Mucosa of stomach (tissue), 1 donor: Measurements from ENCODE around the gene KBTBD13.
"Not testable (repeated sequence)": the region's sequence is repeated elsewhere in the genome, so short reads cannot be mapped to it uniquely, and the experiment has no call there.

Experiments
- H3K27me3 ChIP-seq: one replicate; pipeline ENCODE4 v1.7.0; 2013; ENCODE audit warnings: mild to moderate bottlenecking, low read length; ENCODE audit not compliant: control insufficient read depth, insufficient read depth
- H3K36me3 ChIP-seq: one replicate; pipeline ENCODE4 v1.7.0; 2013; ENCODE audit warnings: low read length; ENCODE audit not compliant: control insufficient read depth, insufficient read depth
- H3K4me1 ChIP-seq: one replicate; pipeline ENCODE4 v1.7.0; 2013; ENCODE audit warnings: mild to moderate bottlenecking, low read length; ENCODE audit not compliant: control insufficient read depth, insufficient read depth
- H3K4me3 ChIP-seq: one replicate; pipeline ENCODE4 v1.7.0; 2013; ENCODE audit warnings: low read length
- H3K9ac ChIP-seq: one replicate; pipeline ENCODE4 v1.7.0; 2013; ENCODE audit warnings: mild to moderate bottlenecking, low read length, moderate library complexity
- H3K9me3 ChIP-seq: one replicate; pipeline ENCODE4 v1.7.0; 2013; ENCODE audit warnings: mild to moderate bottlenecking, low read length, moderate library complexity; ENCODE audit not compliant: control insufficient read depth
- donor health status: Pancreatic carcinoma.

Gene KBTBD13

GRCh38 chr15:65066635-65067316, 9.8 kb upstream of the KBTBD13 start:
- H3K36me3 ChIP-seq = no peaks in the 10 kb centered on the region
- H3K4me1 ChIP-seq = peaks cover 13% of the 10 kb centered on the region

GRCh38 chr15:65067317-65067644, 9.3 kb upstream of the KBTBD13 start:
- no peak overlapping the region for H3K4me3 ChIP-seq
- H3K4me1 ChIP-seq = peaks cover 13% of the 10 kb centered on the region
- peak overlapping the region; percentile 49 for H3K9ac ChIP-seq
- no peaks in the 10 kb centered on the region for H3K9me3 ChIP-seq
- H3K36me3 ChIP-seq = no peaks in the 10 kb centered on the region
- H3K27me3 ChIP-seq = peaks cover 24% of the 10 kb centered on the region

More at GRCh38 chr15:65066635-65067316, 9.8 kb upstream of the KBTBD13 start:
- Histone ChIP-seq H3K4me3 (no peak overlapping the region), H3K9me3 (no peaks in the 10 kb centered on the region), H3K9ac (peak overlapping the region; percentile 49), H3K27me3 (peaks cover 24% of the 10 kb centered on the region)

GRCh38 chr15:65067645-65068402, 8.7 kb upstream of the KBTBD13 start, which contains the start of gene RASL12:
Gene RASL12 (minus strand): TSS chr15:65067991. CDS start chr15:65067835, 156 bp downstream.
- Histone ChIP-seq H3K27me3 (peaks cover 24% of the 10 kb centered on the region), H3K4me3 (no peak within 1 kb of the TSS), H3K9me3 (no peaks in the 10 kb centered on the region), H3K36me3 (no peaks in the 10 kb centered on the region), H3K9ac (peak within 1 kb of the TSS; percentile 49), H3K4me1 (peaks cover 13% of the 10 kb centered on the region)

GRCh38 chr15:65068403-65068788, 8.2 kb upstream of the KBTBD13 start:
- no peak overlapping the region for H3K4me3 ChIP-seq
- no peak overlapping the region for H3K9ac ChIP-seq
- peaks cover 24% of the 10 kb centered on the region for H3K27me3 ChIP-seq
- H3K4me1 ChIP-seq = peaks cover 13% of the 10 kb centered on the region
- no peaks in the 10 kb centered on the region for H3K9me3 ChIP-seq
- H3K36me3 ChIP-seq = no peaks in the 10 kb centered on the region

GRCh38 chr15:65069179-65069578, 7.4 kb upstream of the KBTBD13 start:
- Histone ChIP-seq H3K4me3 (no peak overlapping the region), H3K36me3 (no peaks in the 10 kb centered on the region), H3K4me1 (peaks cover 13% of the 10 kb centered on the region), H3K27me3 (peaks cover 24% of the 10 kb centered on the region), H3K9ac (no peak overlapping the region), H3K9me3 (no peaks in the 10 kb centered on the region)

DNA sequence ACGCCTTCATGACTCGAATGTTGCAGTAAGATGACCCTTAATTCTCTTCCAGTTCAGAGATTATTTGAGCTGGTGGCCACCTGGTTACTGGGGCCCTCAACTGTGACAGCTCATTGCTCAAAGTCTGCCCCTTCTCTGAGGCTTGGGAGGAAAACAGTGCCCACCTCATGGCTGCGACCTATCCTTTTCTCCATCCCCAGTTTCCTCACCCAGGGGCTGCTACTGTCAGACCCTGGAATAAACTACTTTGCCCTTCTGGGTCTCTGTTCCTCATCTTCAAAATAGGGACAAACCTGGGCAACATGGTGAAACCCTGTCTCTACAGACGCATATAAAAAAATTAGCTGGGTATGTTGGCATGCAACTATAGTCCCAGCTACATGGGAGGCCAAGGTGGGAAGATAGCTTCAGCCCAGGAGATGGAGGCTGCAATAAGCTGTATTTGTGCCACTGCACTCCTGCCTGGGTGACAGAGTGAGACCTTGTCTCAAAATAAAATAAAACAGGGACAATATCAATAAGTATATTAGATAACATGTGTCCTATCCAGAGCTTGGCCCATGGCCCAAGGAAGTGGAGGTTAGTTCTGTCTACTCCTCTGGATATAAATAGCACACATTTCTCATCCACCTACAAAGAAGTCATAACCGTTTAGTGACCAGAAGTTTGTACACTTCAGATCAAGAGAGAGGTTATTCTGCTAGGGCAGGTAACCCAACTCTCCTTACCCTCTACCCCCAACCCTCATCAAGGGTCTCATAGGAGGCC, 6.6 kb upstream of the KBTBD13 start:
- peaks cover 13% of the 10 kb centered on the region for H3K4me1 ChIP-seq
- H3K9ac ChIP-seq = no peak overlapping the region
- H3K9me3 ChIP-seq = no peaks in the 10 kb centered on the region
- H3K27me3 ChIP-seq = peaks cover 24% of the 10 kb centered on the region
- no peaks in the 10 kb centered on the region for H3K36me3 ChIP-seq
- no peak overlapping the region for H3K4me3 ChIP-seq

- H3K27me3 ChIP-seq = peaks cover 22% of the 10 kb centered on the region
- H3K36me3 ChIP-seq = no peaks in the 10 kb centered on the region
- H3K4me3 ChIP-seq = no peak overlapping the region
- H3K9me3 ChIP-seq = no peaks in the 10 kb centered on the region
- peaks cover 13% of the 10 kb centered on the region for H3K4me1 ChIP-seq
- no peak overlapping the region for H3K9ac ChIP-seq
Measured at GRCh38 chr15:65071381-65071811, 5.2 kb upstream of the KBTBD13 start.

DNA sequence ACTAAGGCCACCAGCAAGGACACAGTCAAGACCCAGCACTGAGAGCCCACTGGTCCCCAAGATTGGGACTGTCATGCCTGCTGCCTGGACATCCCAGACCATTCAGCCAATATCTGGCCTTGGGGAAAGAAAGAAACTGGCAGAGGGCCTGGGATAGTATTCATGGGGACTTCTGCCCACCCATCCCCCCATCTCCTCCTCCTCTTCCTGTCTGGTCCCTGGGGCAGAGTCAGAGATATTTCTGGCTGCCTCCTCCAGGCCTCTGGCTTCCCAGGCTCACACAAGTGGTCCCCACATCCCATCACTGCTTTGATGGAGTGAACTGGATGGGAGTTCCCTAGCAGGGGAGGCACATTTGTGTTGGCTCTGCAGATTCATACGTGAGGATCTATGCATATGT, 4.5 kb upstream of the KBTBD13 start:
- Histone ChIP-seq H3K4me3 (no peak overlapping the region), H3K27me3 (peaks cover 22% of the 10 kb centered on the region), H3K9me3 (no peaks in the 10 kb centered on the region), H3K4me1 (peaks cover 13% of the 10 kb centered on the region), H3K36me3 (no peaks in the 10 kb centered on the region), H3K9ac (no peak overlapping the region)

DNA sequence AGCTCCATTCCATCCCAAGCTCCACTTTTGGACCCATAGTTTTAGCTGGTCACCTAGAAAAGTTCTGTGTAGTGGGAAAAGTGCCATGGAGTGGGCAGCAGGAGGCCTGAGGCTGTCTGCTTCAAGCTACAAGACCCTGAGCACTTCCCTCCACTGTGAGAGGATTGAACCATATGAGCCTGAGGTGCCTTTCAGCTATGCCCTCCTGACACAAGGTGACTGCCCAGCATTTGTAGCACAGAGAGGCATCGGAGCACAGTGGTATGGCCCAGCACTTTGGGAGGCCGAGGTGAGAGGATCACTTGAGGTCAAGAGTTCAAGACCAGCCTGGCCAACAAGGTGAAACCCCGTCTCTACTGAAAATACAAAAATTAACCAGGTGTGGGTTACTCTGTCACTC, 3.9 kb upstream of the KBTBD13 start:
- peaks cover 14% of the 10 kb centered on the region for H3K4me1 ChIP-seq
- peaks cover 22% of the 10 kb centered on the region for H3K27me3 ChIP-seq
- H3K36me3 ChIP-seq = no peaks in the 10 kb centered on the region
- no peak overlapping the region for H3K4me3 ChIP-seq
- no peaks in the 10 kb centered on the region for H3K9me3 ChIP-seq
- H3K9ac ChIP-seq = no peak overlapping the region

GRCh38 chr15:65074946-65075345, 1.6 kb upstream of the KBTBD13 start:
- Histone ChIP-seq H3K4me1 (peaks cover 10% of the 10 kb centered on the region), H3K27me3 (peaks cover 20% of the 10 kb centered on the region)
- not testable (repeated sequence) for H3K36me3 ChIP-seq

GRCh38 chr15:65075607-65076395, 745 bp upstream of the KBTBD13 start:
- peaks cover 20% of the 10 kb centered on the region for H3K27me3 ChIP-seq
- H3K4me3 ChIP-seq, H3K4me1 ChIP-seq, H3K9ac ChIP-seq, H3K9me3 ChIP-seq, H3K36me3 ChIP-seq: not testable (repeated sequence)

More at GRCh38 chr15:65074946-65075345, 1.6 kb upstream of the KBTBD13 start:
- H3K9me3 ChIP-seq, H3K9ac ChIP-seq, H3K4me3 ChIP-seq: not testable (repeated sequence)
